B cell (primary cell): ENCODE measurements around the gene AMZ1.

Experiments used
- EZH2 ChIP-seq: IDR thresholded peaks from 2 replicates; pipeline ENCODE4 v1.6.1; 2012; ENCODE audit warnings: borderline replicate concordance, low read depth, mild to moderate bottlenecking, moderate library complexity, low read length; ENCODE audit not compliant: insufficient read depth, poor library complexity, severe bottlenecking
- TF ChIP-seq, protein P1 (sequence below): fragments of 200-600 bp; IDR thresholded peaks from one replicate; pipeline ENCODE4 v1.8.0; 2022; ENCODE audit warnings: antibody characterized with exemption, mild to moderate bottlenecking

GRCh38 chr7:2660359-2661095, 27.5 kb upstream of the AMZ1 start:
- TF ChIP-seq EZH2: no peak
- TF ChIP-seq, protein P1, sequence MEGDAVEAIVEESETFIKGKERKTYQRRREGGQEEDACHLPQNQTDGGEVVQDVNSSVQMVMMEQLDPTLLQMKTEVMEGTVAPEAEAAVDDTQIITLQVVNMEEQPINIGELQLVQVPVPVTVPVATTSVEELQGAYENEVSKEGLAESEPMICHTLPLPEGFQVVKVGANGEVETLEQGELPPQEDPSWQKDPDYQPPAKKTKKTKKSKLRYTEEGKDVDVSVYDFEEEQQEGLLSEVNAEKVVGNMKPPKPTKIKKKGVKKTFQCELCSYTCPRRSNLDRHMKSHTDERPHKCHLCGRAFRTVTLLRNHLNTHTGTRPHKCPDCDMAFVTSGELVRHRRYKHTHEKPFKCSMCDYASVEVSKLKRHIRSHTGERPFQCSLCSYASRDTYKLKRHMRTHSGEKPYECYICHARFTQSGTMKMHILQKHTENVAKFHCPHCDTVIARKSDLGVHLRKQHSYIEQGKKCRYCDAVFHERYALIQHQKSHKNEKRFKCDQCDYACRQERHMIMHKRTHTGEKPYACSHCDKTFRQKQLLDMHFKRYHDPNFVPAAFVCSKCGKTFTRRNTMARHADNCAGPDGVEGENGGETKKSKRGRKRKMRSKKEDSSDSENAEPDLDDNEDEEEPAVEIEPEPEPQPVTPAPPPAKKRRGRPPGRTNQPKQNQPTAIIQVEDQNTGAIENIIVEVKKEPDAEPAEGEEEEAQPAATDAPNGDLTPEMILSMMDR: no peak
